UCSD-AML1 (cell line): ENCODE results near the gene DCLK1.

Experiments used
- DNase-seq: peaks from one replicate; lab custom pipeline; 2025; ENCODE audit not compliant: unreplicated experiment; lab: John Stamatoyannopoulos, UW

DCLK1 gene

GRCh38 chr13:35794734-35795389 is 336.3 kb downstream of the DCLK1 start:
- no peak for DNase-seq

GRCh38 chr13:35793823-35794222 is 337.4 kb downstream of the DCLK1 start:
- DNase-seq, result no peak

- DNase-seq, result no peak
Measured at GRCh38 chr13:35792911-35793310, 338.3 kb downstream of the DCLK1 start.

- DNase-seq, result no peak
Measured at GRCh38 chr13:35792021-35792420, 339.2 kb downstream of the DCLK1 start.

GRCh38 chr13:35791184-35791851 is 339.9 kb downstream of the DCLK1 start:
- no peak for DNase-seq

- no peak for DNase-seq
Measured at GRCh38 chr13:35789335-35790165, 341.6 kb downstream of the DCLK1 start.

- no peak for DNase-seq
Measured at GRCh38 chr13:35787937-35788336, 343.2 kb downstream of the DCLK1 start.

- no peak for DNase-seq
Measured at GRCh38 chr13:35785576-35786303, 345.4 kb downstream of the DCLK1 start.

GRCh38 chr13:35784286-35784951 is 346.8 kb downstream of the DCLK1 start:
- no peak for DNase-seq

- no peak for DNase-seq
Measured at GRCh38 chr13:35782793-35783192, 348.4 kb downstream of the DCLK1 start.

- DNase-seq, result no peak
Measured at GRCh38 chr13:35781036-35782000, 349.9 kb downstream of the DCLK1 start.

- DNase-seq, result no peak
Measured at GRCh38 chr13:35780613-35781012, 350.6 kb downstream of the DCLK1 start.

- no peak for DNase-seq
Measured at GRCh38 chr13:35771898-35772297, 359.3 kb downstream of the DCLK1 start.

- DNase-seq, result no peak
Measured at GRCh38 chr13:35770756-35771297, 360.4 kb downstream of the DCLK1 start.

- DNase-seq, result no peak
Measured at GRCh38 chr13:35769812-35770211, 361.4 kb downstream of the DCLK1 start.

GRCh38 chr13:35768551-35768950 is 362.6 kb downstream of the DCLK1 start:
- DNase-seq, result no peak

- DNase-seq, result no peak
Measured at GRCh38 chr13:35768073-35768472, 363.1 kb downstream of the DCLK1 start.

- no peak for DNase-seq
Measured at GRCh38 chr13:35767256-35767976, 363.8 kb downstream of the DCLK1 start.

- no peak for DNase-seq
Measured at GRCh38 chr13:35766663-35767062, 364.5 kb downstream of the DCLK1 start.
